ENCODE results near the gene MORN1.

MORN1 gene

GRCh38 chr1:2404142-2404889 is 13.0 kb upstream of the MORN1 start:
- no peaks in the 10 kb centered on the region for H3K27me3 ChIP-seq (ENCODE audit: insufficient read depth, poor library complexity, severe bottlenecking)
- DNase-seq (ENCODE audit: low read depth in 1 of 2, low spot score in 1 of 2), result no peak
- TF ChIP-seq SPI1 (IDR thresholded peaks at IDR 0.05; ENCODE audit: borderline replicate concordance, low read depth) (no peak), GABPA (IDR thresholded peaks at IDR 0.05; ENCODE audit: low read depth) (no peak), POLR2AphosphoS5 (IDR thresholded peaks at IDR 0.05; ENCODE audit: low read depth) (no peak), CTCF (IDR thresholded peaks at IDR 0.05; ENCODE audit: insufficient read depth, low read length) (no peak)
- TF ChIP-seq, protein P1, sequence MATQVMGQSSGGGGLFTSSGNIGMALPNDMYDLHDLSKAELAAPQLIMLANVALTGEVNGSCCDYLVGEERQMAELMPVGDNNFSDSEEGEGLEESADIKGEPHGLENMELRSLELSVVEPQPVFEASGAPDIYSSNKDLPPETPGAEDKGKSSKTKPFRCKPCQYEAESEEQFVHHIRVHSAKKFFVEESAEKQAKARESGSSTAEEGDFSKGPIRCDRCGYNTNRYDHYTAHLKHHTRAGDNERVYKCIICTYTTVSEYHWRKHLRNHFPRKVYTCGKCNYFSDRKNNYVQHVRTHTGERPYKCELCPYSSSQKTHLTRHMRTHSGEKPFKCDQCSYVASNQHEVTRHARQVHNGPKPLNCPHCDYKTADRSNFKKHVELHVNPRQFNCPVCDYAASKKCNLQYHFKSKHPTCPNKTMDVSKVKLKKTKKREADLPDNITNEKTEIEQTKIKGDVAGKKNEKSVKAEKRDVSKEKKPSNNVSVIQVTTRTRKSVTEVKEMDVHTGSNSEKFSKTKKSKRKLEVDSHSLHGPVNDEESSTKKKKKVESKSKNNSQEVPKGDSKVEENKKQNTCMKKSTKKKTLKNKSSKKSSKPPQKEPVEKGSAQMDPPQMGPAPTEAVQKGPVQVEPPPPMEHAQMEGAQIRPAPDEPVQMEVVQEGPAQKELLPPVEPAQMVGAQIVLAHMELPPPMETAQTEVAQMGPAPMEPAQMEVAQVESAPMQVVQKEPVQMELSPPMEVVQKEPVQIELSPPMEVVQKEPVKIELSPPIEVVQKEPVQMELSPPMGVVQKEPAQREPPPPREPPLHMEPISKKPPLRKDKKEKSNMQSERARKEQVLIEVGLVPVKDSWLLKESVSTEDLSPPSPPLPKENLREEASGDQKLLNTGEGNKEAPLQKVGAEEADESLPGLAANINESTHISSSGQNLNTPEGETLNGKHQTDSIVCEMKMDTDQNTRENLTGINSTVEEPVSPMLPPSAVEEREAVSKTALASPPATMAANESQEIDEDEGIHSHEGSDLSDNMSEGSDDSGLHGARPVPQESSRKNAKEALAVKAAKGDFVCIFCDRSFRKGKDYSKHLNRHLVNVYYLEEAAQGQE (IDR thresholded peaks at IDR 0.05; ENCODE audit: insufficient replicate concordance, low read depth), result no peak
- H3K4me3 ChIP-seq (replicated peaks; ENCODE audit: insufficient read depth, low read length), result no peak overlapping the region
- no peak overlapping the region for H3K27ac ChIP-seq (replicated peaks)

DNA sequence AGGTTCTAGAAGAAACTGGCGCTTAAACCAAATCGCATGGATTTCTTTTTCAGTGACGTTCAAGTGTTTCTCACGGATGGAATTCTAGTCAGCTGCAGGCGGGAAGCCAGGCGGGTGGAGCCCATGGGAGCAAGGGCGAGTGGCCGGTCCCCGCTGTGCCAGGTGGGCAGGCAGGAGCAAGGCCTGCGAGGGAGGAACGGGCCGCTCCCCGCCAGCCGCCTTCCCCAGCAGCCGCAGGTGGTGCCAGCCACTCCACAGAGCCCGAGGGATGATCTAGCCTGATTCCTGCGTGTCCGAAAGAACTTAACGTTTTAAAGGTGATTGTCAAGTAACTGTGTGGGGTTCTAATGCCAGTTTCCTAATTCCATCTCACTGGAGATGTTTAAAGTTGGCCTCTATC is 11.9 kb upstream of the MORN1 start:
- no peak for DNase-seq (ENCODE audit: low read depth in 1 of 2, low spot score in 1 of 2)
- H3K27ac ChIP-seq (replicated peaks), result no peak overlapping the region
- no peaks in the 10 kb centered on the region for H3K27me3 ChIP-seq (ENCODE audit: insufficient read depth, poor library complexity, severe bottlenecking)
- TF ChIP-seq, protein P1 (IDR thresholded peaks at IDR 0.05; ENCODE audit: insufficient replicate concordance, low read depth), result no peak
- TF ChIP-seq POLR2AphosphoS5 (IDR thresholded peaks at IDR 0.05; ENCODE audit: low read depth) (no peak), SPI1 (IDR thresholded peaks at IDR 0.05; ENCODE audit: borderline replicate concordance, low read depth) (no peak), CTCF (IDR thresholded peaks at IDR 0.05; ENCODE audit: insufficient read depth, low read length) (no peak), GABPA (IDR thresholded peaks at IDR 0.05; ENCODE audit: low read depth) (no peak)
- H3K4me3 ChIP-seq (replicated peaks; ENCODE audit: insufficient read depth, low read length), result no peak overlapping the region

GRCh38 chr1:2402420-2402819 is 11.1 kb upstream of the MORN1 start:
- Histone ChIP-seq H3K27me3 (ENCODE audit: insufficient read depth, poor library complexity, severe bottlenecking) (no peaks in the 10 kb centered on the region), H3K4me3 (replicated peaks; ENCODE audit: insufficient read depth, low read length) (no peak overlapping the region), H3K27ac (replicated peaks) (no peak overlapping the region)
- TF ChIP-seq CTCF (IDR thresholded peaks at IDR 0.05; ENCODE audit: insufficient read depth, low read length), result no peak
- TF ChIP-seq GABPA (IDR thresholded peaks at IDR 0.05; ENCODE audit: low read depth), result no peak
- TF ChIP-seq POLR2AphosphoS5 (IDR thresholded peaks at IDR 0.05; ENCODE audit: low read depth), result no peak
- TF ChIP-seq SPI1 (IDR thresholded peaks at IDR 0.05; ENCODE audit: borderline replicate concordance, low read depth), result no peak
- TF ChIP-seq, protein P1 (IDR thresholded peaks at IDR 0.05; ENCODE audit: insufficient replicate concordance, low read depth), result no peak
- DNase-seq (ENCODE audit: low read depth in 1 of 2, low spot score in 1 of 2), result no peak

All from HL-60 (cell line).